Bone marrow (tissue), 2 donors: ENCODE data around the gene PPP3CA.
A peak's percentile ranks its signal among the peaks of the same experiment; 100 is the strongest.
"Not testable (repeated sequence)": the region's sequence is repeated elsewhere in the genome, so short reads cannot be mapped to it uniquely, and the experiment has no call there.

ENCODE experiments used
- DNase-seq, 2 donors: peaks; one replicate each; lab custom pipeline; 2025; lab: John Stamatoyannopoulos, UW

PPP3CA gene

GRCh38 chr4:101254776-101255175, 92.5 kb downstream of the PPP3CA start:
- DNase-seq: no peak

GRCh38 chr4:101253121-101253520, 94.2 kb downstream of the PPP3CA start:
- DNase-seq: no peak

- DNase-seq: no peak
Measured at GRCh38 chr4:101252721-101253120, 94.6 kb downstream of the PPP3CA start.

- DNase-seq: no peak
Measured at GRCh38 chr4:101251261-101251660, 96.1 kb downstream of the PPP3CA start.

GRCh38 chr4:101244349-101244748, 103.0 kb downstream of the PPP3CA start:
- no peak for DNase-seq

- DNase-seq: no peak
Measured at GRCh38 chr4:101242441-101242840, 104.9 kb downstream of the PPP3CA start.

GRCh38 chr4:101240099-101240498, 107.2 kb downstream of the PPP3CA start:
- no peak for DNase-seq

GRCh38 chr4:101239665-101240064, 107.7 kb downstream of the PPP3CA start:
- no peak for DNase-seq

- DNase-seq: peak in 1 of 2 donors; percentile 32
Measured at GRCh38 chr4:101238706-101239105, 108.6 kb downstream of the PPP3CA start.

- no peak for DNase-seq
Measured at GRCh38 chr4:101237773-101238172, 109.6 kb downstream of the PPP3CA start.

GRCh38 chr4:101236097-101236496, 111.2 kb downstream of the PPP3CA start:
- no peak for DNase-seq

GRCh38 chr4:101234141-101234540, 113.2 kb downstream of the PPP3CA start:
- not testable (repeated sequence) for DNase-seq

GRCh38 chr4:101232074-101232776, 115.1 kb downstream of the PPP3CA start:
- DNase-seq: peak in 1 of 2 donors; percentile 66

GRCh38 chr4:101230801-101231426, 116.4 kb downstream of the PPP3CA start:
- DNase-seq: no peak

- no peak for DNase-seq
Measured at GRCh38 chr4:101229116-101229515, 118.2 kb downstream of the PPP3CA start.

GRCh38 chr4:101227715-101228114, 119.6 kb downstream of the PPP3CA start:
- DNase-seq: no peak

- no peak for DNase-seq
Measured at GRCh38 chr4:101224358-101225218, 122.7 kb downstream of the PPP3CA start.

- no peak for DNase-seq
Measured at GRCh38 chr4:101222156-101222845, 125.0 kb downstream of the PPP3CA start.

- no peak for DNase-seq
Measured at GRCh38 chr4:101221294-101221693, 126.0 kb downstream of the PPP3CA start.

GRCh38 chr4:101218894-101219293, 128.4 kb downstream of the PPP3CA start:
- DNase-seq: no peak

- DNase-seq: no peak
Measured at GRCh38 chr4:101218346-101218745, 129.0 kb downstream of the PPP3CA start.

GRCh38 chr4:101217353-101218031, 129.8 kb downstream of the PPP3CA start:
- DNase-seq: no peak
